ENCODE measurements around the gene MCFD2.
"Not testable (repeated sequence)": the region's sequence is repeated elsewhere in the genome, so short reads cannot be mapped to it uniquely, and the experiment has no call there.

The MCFD2 gene

GRCh38 chr2:46937471-46937901 is 21.9 kb upstream of the MCFD2 start:
- DNase-seq, result no peak

GRCh38 chr2:46936566-46936965 is 21.0 kb upstream of the MCFD2 start:
- no peak for DNase-seq

GRCh38 chr2:46935071-46935470 is 19.5 kb upstream of the MCFD2 start:
- DNase-seq, result no peak

GRCh38 chr2:46929612-46930011 is 14.0 kb upstream of the MCFD2 start:
- no peak for DNase-seq

GRCh38 chr2:46926863-46927262 is 11.3 kb upstream of the MCFD2 start:
- no peak for DNase-seq

GRCh38 chr2:46925474-46926351 is 10.1 kb upstream of the MCFD2 start:
- DNase-seq, result no peak

GRCh38 chr2:46924608-46925007 is 9.0 kb upstream of the MCFD2 start:
- no peak for DNase-seq

GRCh38 chr2:46924038-46924437 is 8.4 kb upstream of the MCFD2 start:
- no peak for DNase-seq

GRCh38 chr2:46923041-46923528 is 7.5 kb upstream of the MCFD2 start:
- DNase-seq, result no peak

- no peak for DNase-seq
These were observed 7.0 kb upstream of the MCFD2 start for GRCh38 chr2:46922606-46923005.

GRCh38 chr2:46921676-46922448 is 6.3 kb upstream of the MCFD2 start:
- no peak for DNase-seq

- DNase-seq, result no peak
These were observed 2.0 kb upstream of the MCFD2 start for GRCh38 chr2:46917628-46918027.

GRCh38 chr2:46915811-46916630 is 415 bp upstream of the MCFD2 start:
- DNase-seq, result peak; percentile 78 to 96 (median 87)

GRCh38 chr2:46914578-46915230 is 902 bp downstream of the MCFD2 start:
- DNase-seq, result peak in 1 of 14 donors; percentile 24

- peak in 1 of 14 donors; percentile 9 for DNase-seq
These were observed 1.9 kb downstream of the MCFD2 start for GRCh38 chr2:46913471-46914381.

GRCh38 chr2:46909771-46910419 is 5.7 kb downstream of the MCFD2 start:
- peak in 1 of 14 donors; percentile 41 for DNase-seq

GRCh38 chr2:46909150-46909549 is 6.5 kb downstream of the MCFD2 start:
- no peak for DNase-seq

GRCh38 chr2:46904908-46905678 is 10.5 kb downstream of the MCFD2 start:
- DNase-seq, result not testable (repeated sequence)

- not testable (repeated sequence) for DNase-seq
These were observed 12.6 kb downstream of the MCFD2 start for GRCh38 chr2:46902980-46903379.

Data from C1 segment of cervical spinal cord (tissue), 14 donors.